Activated CD8-positive, alpha-beta memory T cell treated with anti-CD3 and anti-CD28 coated beads for 1 hour (primary cell): ENCODE results near the gene GRIN2A.

Experiments
- DNase-seq, 2 donors: peaks; one replicate each; pipeline ENCODE4 v3.0.0-alpha.2; 2020; ENCODE audit warnings: low read depth in 1 of 2; ENCODE audit errors: extremely low read depth in 1 of 2

Gene GRIN2A

DNA sequence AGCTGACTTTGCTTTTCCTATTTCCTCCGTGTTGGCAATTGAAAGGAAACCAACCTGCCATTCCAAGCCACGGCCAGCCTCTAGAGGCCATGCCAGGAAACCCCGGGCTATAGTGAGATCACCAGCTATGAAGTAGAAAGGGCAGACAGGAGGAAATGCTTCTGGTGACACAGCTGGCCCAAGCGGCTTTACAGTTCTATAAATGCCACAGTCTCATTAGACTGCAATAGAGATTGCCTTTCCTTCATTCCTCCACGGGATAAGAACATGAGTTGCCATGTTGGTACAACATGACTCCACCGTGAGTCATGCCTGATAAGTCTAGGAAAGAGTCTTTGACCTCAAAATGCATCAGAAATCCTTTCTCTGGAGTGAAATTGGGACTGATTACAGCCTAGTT is 384.9 kb downstream of the GRIN2A start:
- DNase-seq = no peak

GRCh38 chr16:9793623-9794022 is 388.6 kb downstream of the GRIN2A start:
- DNase-seq = no peak

- DNase-seq = no peak
These were observed 390.7 kb downstream of the GRIN2A start for GRCh38 chr16:9791556-9791955.

- no peak for DNase-seq
These were observed 392.0 kb downstream of the GRIN2A start for GRCh38 chr16:9790199-9790598.

DNA sequence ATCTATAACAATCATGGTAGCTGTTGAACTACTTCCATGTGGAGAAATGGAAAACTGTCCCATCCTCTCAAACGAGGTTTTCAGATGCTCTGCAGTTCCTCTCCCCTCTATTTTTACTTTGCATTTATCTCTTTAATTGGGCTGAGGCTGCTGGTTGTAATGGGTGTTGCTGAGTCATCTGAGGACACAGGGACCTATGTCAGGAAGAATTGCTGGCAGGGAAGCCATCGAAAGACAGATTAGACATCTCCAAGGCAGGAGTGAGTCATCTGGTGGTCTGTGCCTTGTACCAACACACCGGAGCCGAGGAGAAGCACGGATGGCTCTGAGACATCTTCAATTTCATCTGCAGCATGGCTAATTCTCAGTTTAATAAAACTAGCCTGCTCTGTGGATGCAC is 394.5 kb downstream of the GRIN2A start:
- no peak for DNase-seq

- no peak for DNase-seq
These were observed 401.4 kb downstream of the GRIN2A start for GRCh38 chr16:9780831-9781230.

DNA sequence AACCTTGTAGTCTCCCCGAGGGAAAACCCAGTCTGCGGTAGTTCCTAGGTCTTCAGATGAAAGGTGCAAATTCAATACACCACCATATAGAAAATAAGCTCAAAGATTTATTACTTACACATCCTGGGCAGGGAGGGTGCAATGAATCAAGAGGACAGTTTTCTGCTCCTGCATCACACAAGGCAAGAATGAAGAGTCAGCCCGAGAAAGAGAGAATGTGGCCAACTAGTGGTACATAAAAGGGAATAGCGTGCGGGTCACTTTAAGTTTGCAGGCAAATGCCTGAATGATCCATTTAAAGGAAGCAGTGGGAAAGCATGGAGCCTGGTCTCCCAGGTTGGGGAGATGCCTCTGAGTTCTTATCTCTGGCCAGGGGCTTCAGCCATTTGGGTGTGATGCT is 403.4 kb downstream of the GRIN2A start:
- DNase-seq = no peak

DNA sequence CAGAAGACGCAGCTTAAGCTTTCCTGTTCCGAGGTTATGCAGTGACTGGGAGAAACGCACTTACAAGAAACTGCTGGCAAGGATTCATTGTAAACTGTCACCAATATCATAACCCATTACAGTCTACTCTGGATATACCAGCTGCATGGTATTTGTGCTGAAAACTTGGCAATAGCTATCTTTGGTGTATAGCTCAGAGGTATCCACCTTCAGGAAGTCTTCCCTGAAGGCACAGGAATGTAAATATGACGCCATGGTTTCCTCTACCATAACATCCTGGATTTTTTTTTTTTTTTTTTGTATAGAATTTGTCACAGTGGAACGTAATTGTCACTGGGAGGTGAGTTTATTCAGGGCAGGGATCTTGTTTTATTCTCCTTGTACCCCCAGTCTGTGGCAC is 406.2 kb downstream of the GRIN2A start:
- no peak for DNase-seq

DNA sequence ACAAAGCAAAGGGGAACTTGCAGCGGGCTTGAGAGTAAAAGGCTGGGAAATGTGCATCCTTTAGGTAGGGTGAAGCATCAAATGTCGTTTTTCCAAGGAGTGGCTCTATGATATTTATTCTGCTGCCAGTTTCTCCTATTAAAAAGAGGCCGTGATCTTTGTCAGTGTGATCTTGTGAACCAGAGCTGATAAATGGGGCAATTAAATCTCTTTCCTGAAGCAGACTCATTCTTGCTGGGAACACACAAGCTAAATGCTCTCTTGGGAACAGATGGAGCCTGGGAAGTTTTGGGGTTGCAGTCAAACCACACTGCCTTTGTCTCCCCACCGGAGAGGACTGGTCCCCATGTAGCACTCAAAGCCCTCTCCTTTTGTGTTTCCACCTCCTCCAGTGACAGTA is 408.9 kb downstream of the GRIN2A start:
- DNase-seq = no peak

DNA sequence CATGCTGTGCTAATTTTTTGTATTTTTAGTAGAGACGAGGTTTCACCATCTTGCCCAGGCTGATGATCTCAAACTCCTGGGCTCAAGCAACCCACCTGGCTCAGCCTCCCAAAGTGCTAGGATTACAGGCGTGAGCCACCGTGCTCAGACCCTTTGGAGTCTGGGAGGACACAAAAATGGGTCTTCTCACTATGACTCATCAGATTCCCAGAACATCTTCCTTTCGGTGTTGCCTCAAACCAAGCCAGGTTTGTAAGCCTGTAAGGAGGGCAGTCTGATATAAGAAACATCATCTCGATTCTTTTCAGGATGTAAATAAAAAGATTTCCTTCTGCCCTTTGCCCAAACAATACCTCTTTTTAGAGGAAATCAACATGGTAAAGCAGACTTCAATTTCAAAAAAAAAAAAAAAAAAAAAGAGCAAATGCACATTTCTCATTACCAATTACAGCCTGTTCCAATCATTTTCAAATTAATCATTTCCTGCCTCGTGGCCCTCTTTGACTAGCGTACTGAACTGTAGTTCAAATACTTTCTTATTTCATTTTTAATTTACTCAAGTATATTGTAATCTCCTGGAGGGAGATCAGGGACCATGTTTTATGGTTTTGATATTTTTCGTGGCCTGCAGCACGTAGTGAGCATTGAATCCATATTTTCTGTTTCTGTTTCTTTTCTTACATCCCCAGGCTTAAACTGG is 409.6 kb downstream of the GRIN2A start:
- DNase-seq = no peak

DNA sequence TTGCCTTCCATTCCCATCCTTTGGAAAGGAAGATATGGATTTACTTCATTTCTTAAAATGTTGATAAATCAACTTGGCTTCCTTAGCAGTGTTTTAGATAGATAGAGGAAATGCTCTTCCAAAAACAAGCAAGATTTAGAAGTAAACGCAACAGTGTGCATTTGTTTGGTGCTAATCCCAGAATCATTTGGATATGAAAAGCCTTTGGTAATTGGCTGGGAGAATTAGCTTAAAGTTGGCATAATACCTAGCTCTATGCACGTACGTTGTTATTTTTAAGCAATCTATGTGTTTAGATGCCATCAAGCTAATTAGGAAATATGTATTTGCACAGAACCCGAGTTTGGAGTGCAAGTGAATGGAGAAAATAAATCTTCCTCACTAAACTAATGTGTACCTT is 415.3 kb downstream of the GRIN2A start:
- DNase-seq = no peak

GRCh38 chr16:9763505-9763904 is 418.7 kb downstream of the GRIN2A start:
- no peak for DNase-seq

- no peak for DNase-seq
These were observed 420.4 kb downstream of the GRIN2A start for GRCh38 chr16:9761870-9762269.

GRCh38 chr16:9757687-9758086 is 424.5 kb downstream of the GRIN2A start:
- DNase-seq = no peak

DNA sequence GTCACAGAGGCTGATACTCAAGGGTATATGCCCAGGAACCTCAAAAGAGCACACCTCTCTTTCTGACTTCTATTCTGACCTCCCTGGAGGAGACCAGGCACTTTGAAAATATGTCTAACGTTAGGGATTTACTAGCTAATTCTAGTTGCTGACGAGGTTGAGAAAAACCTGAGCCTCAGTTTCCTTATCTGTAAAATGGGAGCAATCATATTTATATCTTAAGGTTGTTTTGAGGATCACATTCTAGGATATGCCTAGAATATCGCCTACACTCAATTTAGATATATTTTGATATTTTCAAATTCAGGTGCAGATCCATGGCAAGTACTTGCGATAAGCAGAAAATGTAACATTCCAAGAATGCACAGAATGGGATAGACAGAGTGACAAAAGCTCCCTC is 425.8 kb downstream of the GRIN2A start:
- DNase-seq = no peak

DNA sequence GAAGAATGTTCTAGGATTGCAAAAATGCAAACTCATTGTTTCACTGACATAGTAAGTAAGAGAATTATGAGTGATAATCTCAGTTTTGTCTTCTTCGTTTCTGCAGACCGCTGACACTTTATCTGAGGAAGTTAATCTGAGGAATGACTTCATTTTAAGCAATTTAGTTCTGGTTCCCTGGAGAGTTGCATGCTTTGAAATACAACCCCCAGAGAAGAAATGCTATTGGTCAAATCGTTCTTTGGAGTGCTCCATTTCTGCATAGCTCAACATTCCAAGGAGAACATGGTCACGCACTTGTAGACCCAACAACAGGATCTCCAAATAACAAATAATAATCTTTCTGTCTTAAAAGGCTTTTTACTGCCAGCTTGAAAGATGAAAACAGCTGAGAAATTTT is 427.1 kb downstream of the GRIN2A start:
- DNase-seq = no peak

- DNase-seq = no peak
These were observed 440.5 kb downstream of the GRIN2A start for GRCh38 chr16:9741776-9742175.

GRCh38 chr16:9739301-9739700 is 442.9 kb downstream of the GRIN2A start:
- DNase-seq = no peak

DNA sequence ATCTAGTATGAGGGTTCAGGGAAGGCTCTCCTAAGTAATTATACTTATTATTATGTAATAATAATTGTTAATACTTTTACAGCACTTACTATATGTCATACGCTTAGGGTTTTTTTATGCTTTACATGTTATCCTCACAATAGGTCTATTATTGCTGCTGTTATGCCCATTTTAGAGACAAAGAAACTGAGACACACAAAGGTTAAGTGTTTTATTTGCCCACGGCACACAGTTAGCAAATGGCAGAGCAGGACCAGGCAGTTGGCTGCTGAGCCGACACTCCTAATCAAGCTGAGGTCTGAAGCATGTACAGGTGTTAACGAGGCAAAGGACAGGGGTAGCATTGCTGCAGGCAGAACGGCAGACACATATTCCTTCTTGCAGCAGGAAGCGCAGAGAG is 443.5 kb downstream of the GRIN2A start:
- DNase-seq = no peak

- no peak for DNase-seq
These were observed 445.7 kb downstream of the GRIN2A start for GRCh38 chr16:9736547-9736946.

DNA sequence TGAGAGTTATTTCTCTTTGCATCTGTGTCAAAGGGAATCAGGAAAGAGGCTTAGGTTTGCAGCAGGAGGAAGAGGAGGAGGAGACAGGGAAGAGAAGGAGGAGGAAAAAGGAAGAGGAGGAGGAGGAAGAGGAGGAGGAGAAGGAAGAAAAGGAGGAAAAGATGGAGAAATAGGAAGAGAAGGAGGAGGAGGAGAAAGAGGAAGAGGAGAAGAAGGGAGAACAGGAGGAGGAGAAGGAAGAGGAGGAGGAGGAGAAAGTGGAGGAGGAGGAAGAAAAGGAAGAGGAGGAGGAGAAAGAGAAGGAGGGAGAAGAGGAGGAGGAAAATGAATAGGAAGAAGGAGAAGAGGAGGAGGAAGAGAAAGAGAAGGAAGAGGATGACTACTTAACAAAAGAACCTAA is 459.1 kb downstream of the GRIN2A start:
- no peak for DNase-seq

- no peak for DNase-seq
These were observed 468.3 kb downstream of the GRIN2A start for GRCh38 chr16:9713907-9714306.

GRCh38 chr16:9713156-9713555 is 469.1 kb downstream of the GRIN2A start:
- no peak for DNase-seq
